HCT116 (cell line): ENCODE measurements around the gene BICRAL.

Experiments
- CBX3 ChIP-seq: IDR thresholded peaks from 2 replicates; pipeline ENCODE4 v1.6.1; 2012; ENCODE audit warnings: low read depth
- CEBPB ChIP-seq: IDR thresholded peaks from 2 replicates; pipeline ENCODE4 v1.6.1; 2012; ENCODE audit warnings: low read depth
- EZH2 ChIP-seq: fragments of 200-600 bp; sonication (generic); IDR thresholded peaks from 2 replicates; pipeline ENCODE4 v1.6.1; 2017; ENCODE audit warnings: antibody characterized with exemption, mixed run types
- JUND ChIP-seq: IDR thresholded peaks from 2 replicates; pipeline ENCODE4 v1.6.1; 2012
- POLR2A ChIP-seq: IDR thresholded peaks from 2 replicates; pipeline ENCODE4 v1.7.0; 2011; ENCODE audit warnings: borderline replicate concordance; ENCODE audit not compliant: insufficient read depth, insufficient read length; ENCODE audit errors: extremely low read depth
- POLR2AphosphoS5 ChIP-seq: IDR thresholded peaks from 2 replicates; pipeline ENCODE4 v1.6.1; 2011; ENCODE audit warnings: mild to moderate bottlenecking, low read depth, low read length, moderate library complexity
- RAD21 ChIP-seq: IDR thresholded peaks from 2 replicates; pipeline ENCODE4 v1.6.1; 2012; ENCODE audit warnings: low read depth, mild to moderate bottlenecking
- SRF ChIP-seq: IDR thresholded peaks from 2 replicates; pipeline ENCODE4 v1.6.1; 2012; ENCODE audit warnings: low read depth
- YY1 ChIP-seq: IDR thresholded peaks from 2 replicates; pipeline ENCODE4 v1.6.1; 2011; ENCODE audit warnings: low read length, low read depth, moderate library complexity, mild to moderate bottlenecking; ENCODE audit not compliant: insufficient replicate concordance; ENCODE audit errors: extremely low read depth
- TF ChIP-seq, protein P1 (sequence below), 3 experiments: fragments of 200-600 bp in 1 of 3; sonication (generic) in 1 of 3; IDR thresholded peaks in 2 of 3; conservative IDR thresholded peaks in 1 of 3; 2 replicates each; pipeline ENCODE4 v1.5.1; 2012 to 2017; ENCODE audit warnings: low read depth in 2 of 3, low read length in 2 of 3, antibody characterized with exemption in 1 of 3, borderline replicate concordance in 1 of 3, control low read depth in 1 of 3, mild to moderate bottlenecking in 1 of 3, mixed read lengths in 1 of 3, mixed run types in 1 of 3, moderate library complexity in 1 of 3; ENCODE audit not compliant: insufficient read depth in 1 of 3
- TF ChIP-seq, protein P2 (sequence below): IDR thresholded peaks from 2 replicates; pipeline ENCODE4 v1.6.1; 2012; ENCODE audit warnings: low read depth

DNA sequence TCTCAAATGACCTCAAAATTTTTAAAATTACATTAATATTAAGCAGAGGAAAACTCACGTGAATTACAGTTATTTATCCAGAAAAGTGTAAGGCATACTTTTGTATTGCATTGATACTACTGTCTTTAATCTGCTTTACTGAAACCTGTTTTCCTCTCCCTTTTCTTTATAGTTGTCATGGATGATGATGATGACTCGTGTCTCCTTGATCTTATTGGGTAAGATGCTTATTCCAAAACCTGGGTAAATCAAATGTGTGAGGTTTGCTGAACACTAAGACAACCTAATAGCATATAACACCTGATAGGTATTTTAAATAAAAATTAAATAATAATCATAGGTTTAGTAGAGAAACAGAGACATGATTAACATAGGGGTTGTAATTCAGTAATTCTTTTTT, 40.0 kb downstream of the BICRAL start:
- no peak for TF ChIP-seq POLR2A
- no peak for TF ChIP-seq RAD21
- TF ChIP-seq, protein P1, sequence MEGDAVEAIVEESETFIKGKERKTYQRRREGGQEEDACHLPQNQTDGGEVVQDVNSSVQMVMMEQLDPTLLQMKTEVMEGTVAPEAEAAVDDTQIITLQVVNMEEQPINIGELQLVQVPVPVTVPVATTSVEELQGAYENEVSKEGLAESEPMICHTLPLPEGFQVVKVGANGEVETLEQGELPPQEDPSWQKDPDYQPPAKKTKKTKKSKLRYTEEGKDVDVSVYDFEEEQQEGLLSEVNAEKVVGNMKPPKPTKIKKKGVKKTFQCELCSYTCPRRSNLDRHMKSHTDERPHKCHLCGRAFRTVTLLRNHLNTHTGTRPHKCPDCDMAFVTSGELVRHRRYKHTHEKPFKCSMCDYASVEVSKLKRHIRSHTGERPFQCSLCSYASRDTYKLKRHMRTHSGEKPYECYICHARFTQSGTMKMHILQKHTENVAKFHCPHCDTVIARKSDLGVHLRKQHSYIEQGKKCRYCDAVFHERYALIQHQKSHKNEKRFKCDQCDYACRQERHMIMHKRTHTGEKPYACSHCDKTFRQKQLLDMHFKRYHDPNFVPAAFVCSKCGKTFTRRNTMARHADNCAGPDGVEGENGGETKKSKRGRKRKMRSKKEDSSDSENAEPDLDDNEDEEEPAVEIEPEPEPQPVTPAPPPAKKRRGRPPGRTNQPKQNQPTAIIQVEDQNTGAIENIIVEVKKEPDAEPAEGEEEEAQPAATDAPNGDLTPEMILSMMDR (IDR thresholded peaks at IDR 0.05 in 2 of 3, conservative IDR thresholded peaks at IDR 0.05 in 1 of 3; ENCODE audit: borderline replicate concordance in 1 of 3, insufficient read depth in 1 of 3, low read depth in 2 of 3, low read length in 2 of 3): no peak
- TF ChIP-seq SRF: no peak
- TF ChIP-seq, protein P2, sequence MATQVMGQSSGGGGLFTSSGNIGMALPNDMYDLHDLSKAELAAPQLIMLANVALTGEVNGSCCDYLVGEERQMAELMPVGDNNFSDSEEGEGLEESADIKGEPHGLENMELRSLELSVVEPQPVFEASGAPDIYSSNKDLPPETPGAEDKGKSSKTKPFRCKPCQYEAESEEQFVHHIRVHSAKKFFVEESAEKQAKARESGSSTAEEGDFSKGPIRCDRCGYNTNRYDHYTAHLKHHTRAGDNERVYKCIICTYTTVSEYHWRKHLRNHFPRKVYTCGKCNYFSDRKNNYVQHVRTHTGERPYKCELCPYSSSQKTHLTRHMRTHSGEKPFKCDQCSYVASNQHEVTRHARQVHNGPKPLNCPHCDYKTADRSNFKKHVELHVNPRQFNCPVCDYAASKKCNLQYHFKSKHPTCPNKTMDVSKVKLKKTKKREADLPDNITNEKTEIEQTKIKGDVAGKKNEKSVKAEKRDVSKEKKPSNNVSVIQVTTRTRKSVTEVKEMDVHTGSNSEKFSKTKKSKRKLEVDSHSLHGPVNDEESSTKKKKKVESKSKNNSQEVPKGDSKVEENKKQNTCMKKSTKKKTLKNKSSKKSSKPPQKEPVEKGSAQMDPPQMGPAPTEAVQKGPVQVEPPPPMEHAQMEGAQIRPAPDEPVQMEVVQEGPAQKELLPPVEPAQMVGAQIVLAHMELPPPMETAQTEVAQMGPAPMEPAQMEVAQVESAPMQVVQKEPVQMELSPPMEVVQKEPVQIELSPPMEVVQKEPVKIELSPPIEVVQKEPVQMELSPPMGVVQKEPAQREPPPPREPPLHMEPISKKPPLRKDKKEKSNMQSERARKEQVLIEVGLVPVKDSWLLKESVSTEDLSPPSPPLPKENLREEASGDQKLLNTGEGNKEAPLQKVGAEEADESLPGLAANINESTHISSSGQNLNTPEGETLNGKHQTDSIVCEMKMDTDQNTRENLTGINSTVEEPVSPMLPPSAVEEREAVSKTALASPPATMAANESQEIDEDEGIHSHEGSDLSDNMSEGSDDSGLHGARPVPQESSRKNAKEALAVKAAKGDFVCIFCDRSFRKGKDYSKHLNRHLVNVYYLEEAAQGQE: no peak
- TF ChIP-seq CBX3: no peak
- TF ChIP-seq EZH2: no peak
- no peak for TF ChIP-seq YY1
- no peak for TF ChIP-seq CEBPB
- no peak for TF ChIP-seq POLR2AphosphoS5
- no peak for TF ChIP-seq JUND
